ENCODE data around the gene PAQR4. TPM values are rescaled to one million over a fixed set of nuclear protein-coding genes. Genes with fewer than 3 reads are reported as not detected.

PAQR4 gene
- total RNA-seq, 3 donors from 2014 or later (not counting 1 experiment from before 2014, with no cell fraction given): 2.9 to 4.4 (median 3.5) TPM

DNA sequence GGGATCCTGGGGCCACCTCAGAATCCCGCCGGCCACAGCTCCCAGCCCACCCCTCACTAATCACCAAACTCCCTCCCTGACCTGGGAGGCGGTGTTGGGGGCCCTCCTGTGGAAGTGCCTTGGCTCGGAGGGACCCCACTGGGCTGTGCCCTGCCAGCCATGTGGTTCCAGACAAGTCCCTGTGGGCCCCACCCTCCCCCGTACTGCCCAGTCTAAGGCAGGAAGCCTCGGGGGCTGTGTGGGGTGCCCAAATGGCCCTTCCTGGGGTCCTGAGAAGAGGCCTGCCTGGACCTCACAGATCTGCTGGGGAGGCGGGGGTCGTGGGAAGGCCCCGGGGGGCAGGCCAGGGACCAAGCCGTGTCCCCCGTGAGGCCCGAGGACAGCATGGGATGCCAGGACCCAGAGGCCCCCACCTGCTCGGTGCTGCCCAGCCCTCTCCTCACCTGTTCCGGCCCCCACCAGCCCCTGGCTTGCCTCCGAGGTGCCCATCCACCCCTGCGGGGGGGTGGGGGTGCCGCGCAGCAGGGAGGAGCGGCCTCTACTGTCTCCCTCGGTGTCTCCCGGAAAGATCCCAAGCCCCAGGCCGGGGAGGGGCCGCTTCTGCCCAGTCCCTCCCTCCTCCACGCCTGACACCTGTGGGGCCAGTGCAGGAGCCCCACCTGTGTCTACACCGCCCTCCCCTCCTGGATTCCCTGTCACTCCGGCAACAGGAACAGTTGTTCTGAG lies 14.3 kb upstream of the PAQR4 start:
- no peak for DNase-seq
- H3K4me3 ChIP-seq (ENCODE audit: low read length): no peak overlapping the region
- H3K9me3 Mint-ChIP-seq: no peaks in the 10 kb centered on the region

DNA sequence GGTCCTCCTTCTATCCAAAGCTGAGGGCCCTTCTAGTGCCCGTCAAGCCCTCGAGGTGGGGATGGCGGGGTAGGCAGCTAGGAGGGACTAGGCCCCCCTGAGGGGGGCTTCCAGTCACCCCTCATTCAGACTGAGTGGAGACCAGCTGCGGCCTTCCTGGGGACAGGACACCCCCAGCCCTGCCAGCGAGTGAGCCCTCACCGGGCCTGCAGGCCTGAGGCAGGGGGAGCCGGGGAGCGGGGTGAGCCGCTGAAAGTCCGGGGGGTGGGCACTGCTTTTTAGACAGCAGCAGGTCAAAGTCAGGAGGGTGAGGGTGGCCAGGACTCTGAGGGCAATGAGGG lies 13.7 kb upstream of the PAQR4 start:
- Histone ChIP-seq H3K36me3 (ENCODE audit: control insufficient read depth, insufficient read depth, low read length) (no peaks in the 10 kb centered on the region), H3K4me3 (ENCODE audit: low read length) (no peak overlapping the region), H3K27ac (ENCODE audit: low read length) (no peak overlapping the region), H3K27me3 (ENCODE audit: control insufficient read depth, insufficient read depth, low read length) (peaks cover 6% of the 10 kb centered on the region), H3K9me3 (ENCODE audit: control insufficient read depth, insufficient read depth, low read length) (no peaks in the 10 kb centered on the region), H3K4me1 (ENCODE audit: control insufficient read depth, insufficient read depth, low read length) (peaks cover 7% of the 10 kb centered on the region)
- WGBS (ENCODE audit: insufficient coverage): 43% methylated on average over 10 of the region's 10 CpGs
- no peak overlapping the region for H3K27ac Mint-ChIP-seq
- H3K9me3 Mint-ChIP-seq: no peaks in the 10 kb centered on the region
- intact Hi-C loops (cut with micrococcal nuclease): no loop called here
- H3K27me3 Mint-ChIP-seq (ENCODE audit: low read depth in 2 of 2): peaks cover 0 to 6% of the 10 kb centered on the region in 2 donors
- no peaks in the 10 kb centered on the region for H3K36me3 Mint-ChIP-seq
- H3K4me3 Mint-ChIP-seq: no peak overlapping the region
- H3K4me1 Mint-ChIP-seq: no peaks in the 10 kb centered on the region
- no peak for DNase-seq
- TF ChIP-seq, protein P1, sequence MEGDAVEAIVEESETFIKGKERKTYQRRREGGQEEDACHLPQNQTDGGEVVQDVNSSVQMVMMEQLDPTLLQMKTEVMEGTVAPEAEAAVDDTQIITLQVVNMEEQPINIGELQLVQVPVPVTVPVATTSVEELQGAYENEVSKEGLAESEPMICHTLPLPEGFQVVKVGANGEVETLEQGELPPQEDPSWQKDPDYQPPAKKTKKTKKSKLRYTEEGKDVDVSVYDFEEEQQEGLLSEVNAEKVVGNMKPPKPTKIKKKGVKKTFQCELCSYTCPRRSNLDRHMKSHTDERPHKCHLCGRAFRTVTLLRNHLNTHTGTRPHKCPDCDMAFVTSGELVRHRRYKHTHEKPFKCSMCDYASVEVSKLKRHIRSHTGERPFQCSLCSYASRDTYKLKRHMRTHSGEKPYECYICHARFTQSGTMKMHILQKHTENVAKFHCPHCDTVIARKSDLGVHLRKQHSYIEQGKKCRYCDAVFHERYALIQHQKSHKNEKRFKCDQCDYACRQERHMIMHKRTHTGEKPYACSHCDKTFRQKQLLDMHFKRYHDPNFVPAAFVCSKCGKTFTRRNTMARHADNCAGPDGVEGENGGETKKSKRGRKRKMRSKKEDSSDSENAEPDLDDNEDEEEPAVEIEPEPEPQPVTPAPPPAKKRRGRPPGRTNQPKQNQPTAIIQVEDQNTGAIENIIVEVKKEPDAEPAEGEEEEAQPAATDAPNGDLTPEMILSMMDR (IDR thresholded peaks at IDR 0.05): no peak
- ATAC-seq: no peak

More for the DNA sequence above, 14.3 kb upstream of the PAQR4 start:
- no peak for ATAC-seq
- Histone ChIP-seq H3K9me3 (ENCODE audit: control insufficient read depth, insufficient read depth, low read length) (no peaks in the 10 kb centered on the region), H3K36me3 (ENCODE audit: control insufficient read depth, insufficient read depth, low read length) (no peaks in the 10 kb centered on the region), H3K27me3 (ENCODE audit: control insufficient read depth, insufficient read depth, low read length) (peaks cover 6% of the 10 kb centered on the region), H3K4me1 (ENCODE audit: control insufficient read depth, insufficient read depth, low read length) (peaks cover 7% of the 10 kb centered on the region), H3K27ac (ENCODE audit: low read length) (no peak overlapping the region)
- Mint-ChIP-seq H3K27ac (no peak overlapping the region), H3K4me1 (no peaks in the 10 kb centered on the region), H3K4me3 (no peak overlapping the region), H3K27me3 (ENCODE audit: low read depth in 2 of 2) (peaks cover 0 to 3% of the 10 kb centered on the region in 2 donors), H3K36me3 (no peaks in the 10 kb centered on the region)
- 82% methylated on average over 26 of the region's 26 CpGs for WGBS (ENCODE audit: insufficient coverage)
- intact Hi-C loops (cut with micrococcal nuclease): no loop called here
- TF ChIP-seq, protein P1 (IDR thresholded peaks at IDR 0.05): no peak

DNA sequence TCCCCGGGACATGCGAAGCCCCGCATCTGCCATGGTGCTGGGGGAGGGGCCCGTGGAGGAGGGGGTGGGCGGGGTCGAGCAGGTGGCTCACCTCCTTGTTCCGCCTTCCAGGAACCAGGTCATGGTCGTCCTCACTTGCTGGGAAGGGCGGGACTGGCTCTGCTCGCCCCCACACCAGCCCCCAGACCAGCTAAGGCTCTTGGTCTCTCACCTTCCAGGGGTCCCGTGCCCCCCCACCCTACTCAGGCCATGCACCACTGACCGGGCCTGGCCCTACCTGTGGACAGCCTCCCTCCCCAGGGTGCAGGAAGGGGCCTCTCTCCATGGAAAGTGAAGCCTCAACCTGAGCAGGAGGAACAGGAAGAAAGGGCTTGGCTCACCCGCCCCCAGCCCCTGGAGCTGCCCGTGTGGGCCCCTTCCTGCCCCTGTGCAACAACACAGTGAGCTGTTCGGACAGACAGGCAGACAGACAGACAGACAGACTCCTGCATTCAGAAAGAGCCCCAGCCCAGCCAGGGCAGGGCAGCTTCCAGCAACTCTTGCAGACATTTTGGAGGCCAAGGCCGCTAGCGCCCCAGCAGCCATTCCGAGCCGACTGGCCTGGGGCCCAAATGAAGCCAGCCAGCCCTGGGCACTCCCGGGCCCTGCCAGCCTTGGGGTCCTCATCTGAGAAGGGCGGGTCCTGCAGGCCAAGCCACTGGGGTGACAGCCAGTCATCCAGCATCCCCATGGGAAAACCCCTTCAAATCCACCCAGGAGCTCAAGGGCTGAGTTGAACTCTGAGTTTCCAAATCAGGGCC lies 13.2 kb upstream of the PAQR4 start:
- H3K4me3 Mint-ChIP-seq: no peak overlapping the region
- no peak overlapping the region for H3K27ac Mint-ChIP-seq
- no peaks in the 10 kb centered on the region for H3K4me1 Mint-ChIP-seq
- no peak for ATAC-seq
- intact Hi-C loops (cut with micrococcal nuclease): no loop called here
- Histone ChIP-seq H3K36me3 (ENCODE audit: control insufficient read depth, insufficient read depth, low read length) (no peaks in the 10 kb centered on the region), H3K9me3 (ENCODE audit: control insufficient read depth, insufficient read depth, low read length) (no peaks in the 10 kb centered on the region), H3K4me3 (ENCODE audit: low read length) (no peak overlapping the region), H3K27ac (ENCODE audit: low read length) (no peak overlapping the region), H3K4me1 (ENCODE audit: control insufficient read depth, insufficient read depth, low read length) (peaks cover 7% of the 10 kb centered on the region), H3K27me3 (ENCODE audit: control insufficient read depth, insufficient read depth, low read length) (peaks cover 6% of the 10 kb centered on the region)
- H3K27me3 Mint-ChIP-seq (ENCODE audit: low read depth in 2 of 2): peaks cover 0 to 6% of the 10 kb centered on the region in 2 donors
- H3K9me3 Mint-ChIP-seq: no peaks in the 10 kb centered on the region
- TF ChIP-seq, protein P1 (IDR thresholded peaks at IDR 0.05): no peak
- WGBS (ENCODE audit: insufficient coverage): 22% methylated on average over 21 of the region's 21 CpGs
- DNase-seq: no peak
- H3K36me3 Mint-ChIP-seq: no peaks in the 10 kb centered on the region

All from natural killer cell (primary cell).